ENCODE results near the gene SAE1. TPM values are rescaled to one million over a fixed set of nuclear protein-coding genes. Genes with fewer than 3 reads are reported as not detected.

The SAE1 gene
- total and polyA plus RNA-seq, 2 of the 4 experiments (the other 2 are of a cell fraction) = 165 to 184 TPM

GRCh38 chr19:47145639-47146486 lies 15.2 kb downstream of the SAE1 start:
- Histone ChIP-seq H2BK15ac (ENCODE audit: low read depth, low read length) (no peak overlapping the region), H4K5ac (ENCODE audit: low read depth, low read length) (no peak overlapping the region), H3K4me3 (ENCODE audit: insufficient read depth, low read depth, low read length) (no peak overlapping the region), H3K56ac (ENCODE audit: extremely low read depth, insufficient read depth, low read length) (no peak overlapping the region), H2BK5ac (ENCODE audit: low read depth, low read length, poor library complexity, severe bottlenecking) (no peak overlapping the region), H2AFZ (replicated peaks; ENCODE audit: low read length, poor library complexity) (no peak overlapping the region), H3K4me1 (ENCODE audit: control insufficient read depth, insufficient read depth, low read length) (peaks cover 12% of the 10 kb centered on the region), H4K20me1 (ENCODE audit: insufficient read depth, low read length) (peaks cover 35% of the 10 kb centered on the region), H2BK20ac (ENCODE audit: low read depth, low read length) (no peak overlapping the region), H2BK120ac (ENCODE audit: low read depth, low read length) (no peak overlapping the region), H3K23ac (ENCODE audit: low read depth, low read length) (no peak overlapping the region), H3K27me3 (ENCODE audit: control insufficient read depth, insufficient read depth, low read length) (no peaks in the 10 kb centered on the region), H3K4ac (ENCODE audit: low read depth, low read length) (no peak overlapping the region), H4K91ac (ENCODE audit: insufficient read depth, low read depth, low read length) (no peak overlapping the region), H3K9me3 (ENCODE audit: control insufficient read depth, insufficient read depth, low read length) (no peaks in the 10 kb centered on the region), H3K18ac (ENCODE audit: low read depth, low read length) (no peak overlapping the region), H3K4me2 (ENCODE audit: low read depth, low read length) (no peak overlapping the region), H3K9me1 (ENCODE audit: insufficient read depth, low read length) (peaks cover 5% of the 10 kb centered on the region), H4K8ac (ENCODE audit: low read depth in 2 of 2, low read length in 2 of 2) (no peak overlapping the region), H2AK9ac (replicated peaks; ENCODE audit: low read depth, low read length, poor library complexity) (no peak overlapping the region), H2AK5ac (ENCODE audit: low read depth, low read length) (no peak overlapping the region), H3K14ac (replicated peaks; ENCODE audit: low read depth, low read length) (no peak overlapping the region), H3K79me1 (ENCODE audit: low read depth in 1 of 2, low read length in 2 of 2) (peaks cover 35 to 63% of the 10 kb centered on the region in 2 experiments), H3K9ac (ENCODE audit: low read depth, low read length) (no peak overlapping the region), H3K36me3 (ENCODE audit: control insufficient read depth, insufficient read depth, low read length) (peaks cover 33% of the 10 kb centered on the region), H3K27ac (ENCODE audit: insufficient read depth, low read length) (no peak overlapping the region)
- TF ChIP-seq, protein P1, sequence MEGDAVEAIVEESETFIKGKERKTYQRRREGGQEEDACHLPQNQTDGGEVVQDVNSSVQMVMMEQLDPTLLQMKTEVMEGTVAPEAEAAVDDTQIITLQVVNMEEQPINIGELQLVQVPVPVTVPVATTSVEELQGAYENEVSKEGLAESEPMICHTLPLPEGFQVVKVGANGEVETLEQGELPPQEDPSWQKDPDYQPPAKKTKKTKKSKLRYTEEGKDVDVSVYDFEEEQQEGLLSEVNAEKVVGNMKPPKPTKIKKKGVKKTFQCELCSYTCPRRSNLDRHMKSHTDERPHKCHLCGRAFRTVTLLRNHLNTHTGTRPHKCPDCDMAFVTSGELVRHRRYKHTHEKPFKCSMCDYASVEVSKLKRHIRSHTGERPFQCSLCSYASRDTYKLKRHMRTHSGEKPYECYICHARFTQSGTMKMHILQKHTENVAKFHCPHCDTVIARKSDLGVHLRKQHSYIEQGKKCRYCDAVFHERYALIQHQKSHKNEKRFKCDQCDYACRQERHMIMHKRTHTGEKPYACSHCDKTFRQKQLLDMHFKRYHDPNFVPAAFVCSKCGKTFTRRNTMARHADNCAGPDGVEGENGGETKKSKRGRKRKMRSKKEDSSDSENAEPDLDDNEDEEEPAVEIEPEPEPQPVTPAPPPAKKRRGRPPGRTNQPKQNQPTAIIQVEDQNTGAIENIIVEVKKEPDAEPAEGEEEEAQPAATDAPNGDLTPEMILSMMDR (conservative IDR thresholded peaks at IDR 0.05; ENCODE audit: low read depth, low read length) = no peak
- TF ChIP-seq POLR2A (IDR thresholded peaks at IDR 0.05; ENCODE audit: low read depth, low read length) (no peak), MXI1 (IDR thresholded peaks at IDR 0.05; ENCODE audit: borderline replicate concordance, low read depth, low read length) (no peak), MAZ (IDR thresholded peaks at IDR 0.05; ENCODE audit: borderline replicate concordance, low read depth, low read length) (no peak), MAFK (IDR thresholded peaks at IDR 0.05; ENCODE audit: low read depth, low read length) (no peak), RAD21 (IDR thresholded peaks at IDR 0.05; ENCODE audit: low read length) (no peak)
- ChIA-PET CTCF (interaction anchor here (0.7 kb wide), 1 partner anchor 98 kb away, joined by 4 read pairs; no protein-coding TSS in a partner anchor), POLR2A (ENCODE audit: unreplicated experiment) (no interaction called here)
- dilution Hi-C loops (cut with HindIII; ENCODE audit: low sequenced_read_pairs, unreplicated experiment) = no loop called here
- in situ Hi-C loops (cut with MboI; ENCODE audit: low sequenced_read_pairs) = loop anchor here (5.0 kb wide), 1 partner anchor 101 kb away; no protein-coding TSS in a partner anchor
- no peak for ATAC-seq (ENCODE audit: low read depth)
- no peak for DNase-seq
- WGBS, 2 experiments (ENCODE audit: extremely low coverage in 2 of 2, insufficient read length in 1 of 2) = 100% methylated on average over 2 of the region's 5 CpGs; no CpG with 5 or more reads in 1 of the 2 experiments
- no TSS peak for BruUV-seq (replicated peaks)
- intact Hi-C loops (cut with micrococcal nuclease) = no loop called here

All from IMR-90 (cell line).